Stimulated activated CD4-positive, alpha-beta T cell treated with anti-CD3 and anti-CD28 coated beads, Interleukin-1b, Interleukin-23, amount 100 ng/mL, for 1 hour (primary cell): ENCODE measurements around the gene ADPRHL1.
"Not testable (repeated sequence)": the region's sequence is repeated elsewhere in the genome, so short reads cannot be mapped to it uniquely, and the experiment has no call there.

Experiments used
- DNase-seq, 2 donors: peaks; one replicate each; pipeline ENCODE4 v3.0.0-alpha.2; 2020; ENCODE audit warnings: low read depth in 2 of 2

Gene ADPRHL1

DNA sequence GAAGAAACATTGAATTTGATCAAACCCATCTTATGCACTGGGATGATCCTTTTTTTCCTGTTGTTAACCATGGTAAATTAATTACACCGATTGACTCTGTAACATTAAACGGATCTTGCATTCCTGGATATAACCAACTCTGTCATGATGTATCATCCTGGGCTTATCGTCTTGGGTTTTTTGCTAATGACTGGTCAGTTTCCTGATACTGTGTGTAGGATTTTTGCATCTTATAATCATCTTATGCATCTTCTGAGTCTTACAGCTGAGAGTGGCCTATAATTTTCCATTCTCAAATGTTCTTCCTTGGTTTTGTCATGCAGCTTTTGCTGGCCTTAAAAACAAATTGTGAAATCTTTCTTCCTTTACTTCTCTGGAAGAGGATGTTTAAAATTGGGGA is 24.4 kb upstream of the ADPRHL1 start:
- DNase-seq: no peak

DNA sequence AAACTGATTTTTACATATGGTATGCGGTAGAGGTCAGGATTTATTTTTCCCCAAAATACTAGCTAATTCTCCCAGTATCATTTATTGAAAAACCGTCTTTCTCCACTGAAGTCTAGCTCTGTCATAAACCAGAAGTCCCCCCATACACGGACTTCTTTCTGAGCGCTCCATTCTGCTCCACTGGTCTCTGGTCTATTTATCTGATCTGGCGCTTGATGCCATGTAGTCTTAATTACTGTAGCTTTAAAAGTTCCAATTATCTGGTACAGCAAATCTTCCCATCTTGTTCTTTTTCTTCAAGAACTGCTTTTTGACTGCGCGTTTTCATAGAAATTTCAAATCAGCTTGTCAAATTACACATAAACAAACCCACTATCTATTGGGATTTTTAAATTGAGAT is 23.5 kb upstream of the ADPRHL1 start:
- DNase-seq: no peak

DNA sequence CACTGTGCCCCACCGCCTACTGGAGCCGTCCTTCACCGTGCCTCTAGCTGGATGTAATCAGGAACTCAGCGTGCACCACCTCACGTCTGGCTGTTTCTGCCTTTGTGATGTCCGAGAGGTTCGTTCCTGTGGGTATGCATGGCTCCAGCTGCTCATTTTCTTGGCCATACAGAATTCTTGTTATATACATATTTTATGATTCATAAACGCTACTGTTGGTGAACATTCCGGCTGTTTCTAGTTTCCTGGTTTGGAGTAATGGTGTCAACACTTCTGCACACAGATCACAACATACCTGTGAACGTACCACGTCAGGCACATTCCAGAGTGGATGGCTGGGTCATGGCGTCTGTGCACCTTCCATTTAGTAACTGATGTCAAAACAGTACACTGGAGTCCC is 22.6 kb upstream of the ADPRHL1 start:
- DNase-seq: no peak

DNA sequence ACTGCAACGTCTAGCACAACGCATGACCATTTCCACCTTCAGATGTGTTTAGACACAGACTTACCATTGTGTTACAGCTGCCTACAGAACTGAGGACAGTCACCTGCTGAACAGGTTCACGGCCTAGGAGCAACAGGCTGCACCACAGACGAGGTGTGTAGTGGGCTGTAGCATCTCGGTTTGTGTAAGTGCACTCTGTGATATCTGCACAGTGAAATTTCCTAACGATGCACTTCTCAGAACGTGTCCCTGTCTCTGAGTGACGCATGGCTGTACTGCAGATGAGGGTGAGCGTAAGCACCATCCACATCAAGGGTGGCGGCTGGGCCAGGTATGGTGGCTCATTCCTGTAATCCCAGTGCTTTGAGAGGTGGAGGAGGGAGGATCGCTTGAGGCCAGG is 22.0 kb upstream of the ADPRHL1 start:
- DNase-seq: no peak

DNA sequence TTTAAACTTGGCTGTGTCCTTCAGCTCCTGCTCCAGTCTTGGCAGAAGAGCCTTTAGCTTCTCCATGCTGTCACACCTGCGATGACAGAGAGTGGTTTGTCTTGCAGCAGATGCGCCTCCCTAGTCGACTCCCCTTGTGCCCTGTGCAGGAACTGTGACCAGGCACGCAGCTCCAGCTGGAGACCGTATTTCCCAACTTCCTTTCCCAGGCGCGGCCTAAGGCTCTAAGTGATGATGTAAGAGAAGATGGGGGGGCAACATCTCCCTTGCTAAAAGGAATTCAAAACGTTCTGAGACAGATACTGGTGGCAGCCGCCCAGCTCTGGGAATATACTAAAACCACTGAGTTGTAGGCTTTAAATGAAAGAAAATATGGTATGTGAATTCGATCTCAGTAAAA is 20.9 kb upstream of the ADPRHL1 start:
- DNase-seq: no peak

DNA sequence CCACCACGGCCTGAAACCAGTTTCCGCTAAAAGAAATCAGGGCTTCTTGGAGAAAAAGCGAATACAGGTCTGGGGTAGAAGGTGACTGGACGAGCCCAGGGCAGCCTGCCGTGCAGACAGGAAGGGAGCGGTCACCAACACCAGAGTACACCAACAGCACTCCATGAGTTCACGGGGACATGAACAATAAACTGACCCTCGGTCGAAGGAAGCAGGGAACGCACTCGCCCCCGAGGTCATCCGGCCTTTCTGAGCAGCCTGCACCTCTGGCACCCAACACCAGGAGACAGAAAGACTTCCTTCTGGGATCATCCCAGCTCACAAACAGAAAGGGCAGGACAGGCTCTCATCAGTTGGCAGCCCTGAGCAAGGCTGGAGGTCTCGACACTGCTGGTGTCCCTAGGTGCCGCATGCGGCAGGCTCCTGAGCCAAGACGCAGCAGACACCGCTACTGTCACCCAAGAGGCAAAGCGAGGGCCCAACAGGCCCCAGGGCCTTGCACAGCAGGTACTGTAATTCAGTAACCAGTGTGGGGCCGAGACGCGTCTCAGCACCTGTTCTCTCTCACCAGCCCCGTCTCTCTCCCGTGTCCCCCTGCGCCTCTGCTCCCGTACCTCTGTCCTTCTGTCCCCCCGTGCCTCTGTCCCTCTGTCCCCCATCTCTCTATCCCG is 19.2 kb upstream of the ADPRHL1 start:
- no peak for DNase-seq

DNA sequence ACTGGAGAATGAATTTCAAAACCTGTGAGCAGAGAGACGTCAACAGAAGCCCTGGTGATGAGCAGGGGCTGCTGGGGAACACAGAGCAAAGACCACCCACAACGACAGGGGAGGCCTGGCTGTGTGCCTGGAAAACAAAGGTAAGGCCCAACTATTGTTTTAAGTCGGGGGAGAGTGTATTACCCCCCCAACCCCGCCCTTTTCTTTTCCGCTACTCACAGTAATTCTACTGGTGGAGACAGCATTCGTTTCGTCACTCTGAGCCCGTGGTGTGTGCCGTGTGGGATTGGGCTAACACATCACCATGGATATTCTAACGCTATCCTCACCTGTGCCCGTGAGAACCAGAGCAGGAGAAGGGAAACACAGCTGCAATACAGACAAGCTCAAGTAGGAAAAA is 18.6 kb upstream of the ADPRHL1 start:
- DNase-seq: no peak

DNA sequence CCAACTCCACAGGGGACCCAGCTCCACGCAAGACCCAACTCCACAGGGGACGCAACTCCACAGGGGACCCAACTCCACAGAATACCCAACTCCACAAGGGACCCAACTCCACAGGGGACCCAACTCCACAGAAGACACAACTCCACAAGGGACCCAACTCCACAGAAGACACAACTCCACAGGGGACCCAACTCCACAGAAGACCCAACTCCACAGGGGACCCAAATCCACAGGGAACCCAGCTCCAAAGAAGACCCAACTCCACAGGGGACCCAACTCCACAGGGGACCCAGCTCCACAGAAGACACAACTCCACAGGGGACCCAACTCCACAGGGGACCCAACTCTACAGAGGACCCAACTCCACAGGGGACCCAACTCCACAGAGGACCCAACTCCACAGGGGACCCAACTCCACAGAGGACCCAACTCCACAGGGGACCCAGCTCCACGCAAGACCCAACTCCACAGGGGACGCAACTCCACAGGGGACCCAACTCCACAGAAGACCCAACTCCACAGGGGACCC is 17.4 kb upstream of the ADPRHL1 start:
- not testable (repeated sequence) for DNase-seq

DNA sequence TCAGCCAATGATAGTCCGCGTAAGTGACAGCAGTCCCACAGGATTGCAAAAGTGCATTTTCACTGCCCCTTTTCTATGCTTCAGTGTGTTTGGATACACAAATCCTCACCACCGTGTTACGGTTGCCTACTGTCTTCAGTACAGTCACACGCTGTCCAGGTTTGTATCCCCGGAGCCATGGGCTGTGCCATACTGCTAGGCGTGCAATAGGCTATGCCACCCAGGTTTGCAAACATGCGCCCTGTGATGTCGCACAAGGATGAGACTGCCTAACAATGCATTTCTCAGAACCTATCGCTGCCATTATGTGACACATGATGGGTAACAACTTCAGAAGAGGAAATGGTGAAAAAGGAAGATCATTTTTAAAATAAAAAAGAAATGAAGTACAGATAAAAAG is 16.8 kb upstream of the ADPRHL1 start:
- no peak for DNase-seq

DNA sequence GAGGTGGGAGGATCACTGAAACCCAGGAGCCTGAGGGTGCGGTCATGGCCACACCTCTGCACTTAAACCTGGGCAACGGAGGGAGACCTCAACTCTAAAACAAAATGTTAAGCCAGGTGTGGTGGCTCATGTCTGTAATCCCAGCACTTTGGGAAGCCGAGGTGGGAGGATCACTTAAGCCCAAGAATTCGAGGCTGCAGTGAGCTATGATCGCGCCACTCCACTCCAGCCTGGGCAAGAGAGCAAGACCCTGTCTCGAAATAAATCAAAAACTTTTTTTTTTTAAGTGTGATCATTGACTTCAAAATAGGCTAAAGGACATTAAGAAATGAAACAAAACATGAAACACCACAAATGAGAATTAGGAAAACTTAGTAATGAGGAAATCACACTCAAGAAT is 16.3 kb upstream of the ADPRHL1 start:
- DNase-seq: no peak

DNA sequence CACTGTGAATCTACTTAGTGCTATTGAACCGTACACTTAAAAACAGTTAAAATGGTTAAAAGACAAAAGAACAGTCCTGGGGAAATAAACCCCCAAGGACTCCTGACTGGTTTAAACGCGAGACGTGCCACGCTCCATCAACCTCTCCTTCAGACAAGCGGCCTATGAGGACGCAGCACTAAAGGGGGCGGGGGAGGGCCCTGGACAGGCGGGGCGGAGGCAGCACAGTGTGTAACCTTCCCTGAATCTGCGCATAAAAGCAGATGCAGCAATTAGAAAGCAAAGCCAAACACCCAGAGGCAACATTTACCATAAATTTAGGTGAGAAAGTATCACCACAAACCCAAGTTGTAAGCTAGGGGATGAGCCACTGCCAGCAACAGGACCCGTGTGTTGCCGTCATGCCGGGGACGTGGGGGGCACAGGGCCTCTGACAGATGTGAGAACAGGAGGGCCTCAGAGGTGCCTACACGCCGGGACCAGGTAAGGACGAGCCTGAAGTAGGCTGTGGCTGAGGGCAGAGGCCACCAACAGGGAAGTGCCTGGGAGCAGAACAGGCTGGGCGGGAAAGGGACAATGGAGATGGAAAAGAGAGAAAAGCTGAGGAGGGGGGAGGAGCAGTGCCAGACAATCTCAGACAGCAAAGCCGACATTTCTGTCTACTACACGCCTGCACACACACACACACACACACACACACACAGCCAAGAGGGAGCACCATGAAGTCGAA is 15.3 kb upstream of the ADPRHL1 start:
- DNase-seq: no peak

DNA sequence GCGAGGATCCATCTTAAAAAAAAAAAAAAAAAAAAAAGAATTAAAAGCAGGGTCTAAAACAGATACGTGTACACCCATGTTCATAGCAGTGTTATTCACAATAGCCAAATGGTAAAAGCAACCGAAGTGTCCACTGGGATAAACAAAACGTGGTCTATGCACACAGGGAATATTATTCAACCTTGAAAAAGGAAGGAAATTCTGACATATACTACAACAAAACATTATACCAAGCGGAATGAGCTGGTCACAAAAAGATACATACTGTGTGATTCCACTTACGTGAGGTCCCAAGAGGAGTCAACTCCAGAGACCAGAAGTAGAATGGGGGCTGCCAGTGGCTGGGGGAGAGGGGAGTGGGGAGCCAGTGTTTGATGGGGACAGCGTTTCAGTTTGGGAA is 14.7 kb upstream of the ADPRHL1 start:
- no peak for DNase-seq

DNA sequence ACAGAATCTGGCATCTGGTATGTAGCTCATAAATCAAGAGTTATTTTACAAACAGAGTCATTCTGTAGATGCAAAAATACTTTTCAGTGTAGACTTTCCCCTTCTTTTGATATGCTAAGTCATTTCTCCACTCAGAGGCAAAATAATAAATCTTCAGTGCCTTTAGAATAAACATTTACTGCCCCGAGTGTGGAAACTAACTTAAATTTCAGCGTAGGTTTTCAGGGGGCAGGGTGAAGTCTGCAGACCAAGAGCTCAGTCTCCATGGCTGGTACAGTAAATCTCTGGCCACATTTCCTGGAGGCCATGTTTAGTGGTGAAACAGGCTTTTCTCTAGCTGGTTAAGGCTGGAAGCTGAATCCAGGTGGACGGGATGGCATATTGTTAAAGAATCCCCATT is 13.1 kb upstream of the ADPRHL1 start:
- DNase-seq: no peak

DNA sequence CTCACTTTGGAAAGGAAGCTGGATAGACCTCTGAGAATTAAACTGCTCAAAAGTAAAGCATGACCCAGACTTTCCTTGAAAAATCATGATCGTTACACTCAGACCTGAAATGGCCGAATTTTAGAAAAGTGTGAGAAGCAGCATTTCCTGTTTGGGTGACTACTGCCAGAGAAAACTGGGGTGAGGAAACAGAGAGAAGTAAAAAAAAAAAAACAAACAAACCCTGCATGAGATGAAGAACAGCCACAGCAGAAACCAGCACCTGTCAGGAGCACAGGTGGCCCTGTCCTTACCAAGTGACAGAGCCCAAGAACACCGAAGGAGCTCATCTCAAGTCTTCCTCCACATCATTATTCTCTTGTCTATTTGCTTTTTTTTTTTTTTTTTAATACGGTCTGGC is 12.0 kb upstream of the ADPRHL1 start:
- no peak for DNase-seq

DNA sequence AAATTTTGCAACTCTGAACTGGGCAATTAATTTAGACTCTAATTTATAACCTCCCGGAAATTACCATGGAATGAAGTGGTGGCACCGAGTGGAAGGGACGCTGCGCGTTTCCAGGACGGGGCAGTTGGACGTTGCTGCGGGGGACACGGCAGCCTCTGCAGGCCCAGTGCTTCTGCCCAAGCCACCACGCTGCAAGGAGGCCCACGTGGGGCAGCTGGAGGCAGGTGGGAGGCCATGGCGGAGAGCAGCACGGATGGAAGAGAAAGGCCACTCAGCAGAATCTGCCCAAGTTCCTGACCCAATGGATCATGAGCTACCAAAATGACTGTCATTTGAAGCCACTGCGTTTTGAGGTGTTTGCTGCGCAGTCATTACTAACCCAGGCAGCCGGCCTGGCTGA is 11.2 kb upstream of the ADPRHL1 start:
- no peak for DNase-seq

DNA sequence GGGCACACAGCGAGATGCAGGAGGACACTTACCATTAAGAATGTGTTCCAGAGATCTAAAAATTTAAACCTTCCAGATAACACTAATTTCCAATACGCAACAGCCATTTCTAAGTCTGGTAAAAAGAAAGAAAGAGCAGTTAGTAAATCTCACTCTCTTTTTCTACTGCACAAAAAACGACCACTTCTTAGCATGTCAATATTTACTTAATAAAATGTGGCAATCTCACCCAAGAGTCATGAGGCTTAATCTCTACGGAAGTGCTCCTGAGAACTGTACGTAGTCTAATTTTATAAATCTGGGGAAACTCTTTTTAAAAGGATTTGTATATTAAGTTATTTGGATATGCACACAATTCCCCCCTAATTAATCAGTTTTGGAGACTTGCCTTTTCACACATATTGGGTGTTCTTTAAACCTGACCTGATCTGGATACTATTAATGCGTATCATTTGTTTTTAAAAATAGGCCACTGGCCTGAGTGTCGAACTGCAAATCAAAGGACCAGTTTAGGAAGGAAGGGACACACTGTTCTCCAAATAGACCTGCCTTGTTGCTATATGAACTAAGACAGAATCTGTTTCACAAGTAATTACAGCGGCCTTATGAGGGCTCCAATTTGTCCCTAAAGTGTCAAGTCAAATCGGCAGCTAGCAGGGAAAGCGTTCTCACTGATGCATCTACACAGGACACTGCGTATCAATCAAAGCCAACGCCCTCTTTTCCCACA is 7.9 kb upstream of the ADPRHL1 start:
- no peak for DNase-seq

DNA sequence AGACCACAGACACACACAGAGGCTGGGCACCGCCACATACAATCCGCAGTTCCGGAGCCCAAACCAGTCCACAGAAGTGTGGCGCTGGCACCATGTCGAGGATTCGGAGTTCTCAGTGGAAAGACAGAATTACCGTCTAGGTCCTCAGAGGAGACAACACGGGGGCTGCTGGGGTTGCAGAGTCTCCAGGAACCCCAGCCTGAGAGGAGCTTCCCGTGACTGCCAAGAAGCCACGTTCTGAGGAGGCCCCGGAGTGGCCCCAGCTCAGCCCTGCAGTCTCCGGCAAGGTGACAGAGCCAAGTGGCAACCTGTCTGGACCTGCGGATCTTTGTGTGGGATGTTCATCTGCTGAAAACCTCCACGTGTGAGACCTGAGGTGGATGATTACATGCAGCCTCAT is 7.3 kb upstream of the ADPRHL1 start:
- no peak for DNase-seq

DNA sequence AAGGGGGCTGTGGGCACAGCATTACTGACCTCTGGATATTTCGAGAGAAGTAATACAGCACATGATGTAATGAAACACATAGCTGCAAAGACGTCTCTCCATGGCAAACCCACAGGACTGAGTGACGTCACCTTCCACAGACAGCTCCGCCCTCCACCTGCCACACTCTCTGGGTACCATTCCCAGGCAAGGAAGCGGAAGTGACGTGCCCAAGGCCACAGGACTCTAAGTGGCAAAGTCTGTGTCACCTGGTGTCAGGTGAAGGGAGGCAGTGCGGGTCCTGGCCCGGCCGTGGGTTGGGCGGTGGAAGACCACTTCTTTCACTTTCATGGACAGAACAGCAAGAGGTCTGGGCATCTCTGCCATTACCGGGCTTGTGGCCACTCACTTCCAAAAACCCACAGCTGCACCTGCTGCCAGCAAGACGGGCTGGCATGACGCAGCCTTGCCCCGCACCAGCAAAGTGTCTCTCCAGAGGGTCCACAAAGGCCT is 6.8 kb upstream of the ADPRHL1 start:
- DNase-seq: no peak

DNA sequence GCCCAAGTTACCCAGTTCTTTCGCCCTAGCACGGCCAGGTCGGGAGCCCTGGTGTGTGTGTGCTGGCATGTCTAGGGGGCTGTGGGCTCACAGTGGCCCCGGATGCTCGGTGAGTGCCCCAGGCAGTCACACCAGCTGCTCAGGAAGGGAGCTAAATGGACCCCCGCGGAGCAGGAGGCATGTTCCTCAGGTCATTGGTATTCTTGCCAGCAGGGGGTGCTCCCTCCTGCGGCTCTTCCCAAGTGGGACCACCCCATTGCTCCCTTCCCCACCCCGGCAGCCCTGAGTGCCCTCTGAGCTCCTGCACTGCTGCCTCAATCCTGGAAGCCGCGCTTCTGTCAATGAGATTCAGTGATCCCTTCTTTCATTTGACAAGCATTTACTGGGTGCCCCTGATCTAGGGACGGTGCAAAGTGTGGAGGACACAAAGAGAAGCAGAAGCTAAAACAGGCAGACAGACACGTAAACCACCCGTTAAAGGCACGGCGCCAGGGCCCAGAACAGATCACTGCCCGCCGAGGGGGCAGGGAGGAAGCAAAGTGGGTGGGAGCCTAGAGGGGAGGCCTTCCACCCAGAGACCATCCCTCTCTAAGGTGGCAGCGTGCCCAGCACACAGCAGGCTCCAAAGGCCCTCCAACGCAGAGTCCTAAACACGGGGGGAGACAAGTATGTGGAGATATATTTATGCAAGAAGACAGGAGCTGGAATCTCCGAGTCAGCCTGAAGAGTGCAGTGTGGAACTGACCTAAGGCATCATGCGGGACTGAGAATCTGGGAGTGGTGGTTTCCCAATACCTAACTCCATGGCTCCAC is 5.2 kb upstream of the ADPRHL1 start:
- no peak for DNase-seq

DNA sequence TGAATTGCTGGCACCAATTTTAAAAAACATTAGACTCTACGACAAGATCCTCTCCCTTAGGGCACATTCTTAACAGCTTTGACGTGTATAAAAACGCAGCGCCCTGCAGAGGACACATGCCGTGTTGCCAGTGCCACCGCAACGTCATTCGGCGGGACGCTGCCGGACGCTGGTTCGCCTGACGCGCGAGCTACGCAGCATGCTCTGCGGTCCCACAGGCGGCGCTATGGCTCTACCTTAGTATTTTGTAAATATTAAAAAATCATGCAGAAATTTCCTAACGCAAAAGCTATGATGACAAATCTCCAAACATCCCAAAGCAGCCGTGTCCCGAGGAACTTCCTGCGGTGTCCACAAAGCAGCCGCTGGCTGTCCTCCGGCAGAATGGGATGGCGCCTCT is 4.2 kb upstream of the ADPRHL1 start:
- DNase-seq: no peak

DNA sequence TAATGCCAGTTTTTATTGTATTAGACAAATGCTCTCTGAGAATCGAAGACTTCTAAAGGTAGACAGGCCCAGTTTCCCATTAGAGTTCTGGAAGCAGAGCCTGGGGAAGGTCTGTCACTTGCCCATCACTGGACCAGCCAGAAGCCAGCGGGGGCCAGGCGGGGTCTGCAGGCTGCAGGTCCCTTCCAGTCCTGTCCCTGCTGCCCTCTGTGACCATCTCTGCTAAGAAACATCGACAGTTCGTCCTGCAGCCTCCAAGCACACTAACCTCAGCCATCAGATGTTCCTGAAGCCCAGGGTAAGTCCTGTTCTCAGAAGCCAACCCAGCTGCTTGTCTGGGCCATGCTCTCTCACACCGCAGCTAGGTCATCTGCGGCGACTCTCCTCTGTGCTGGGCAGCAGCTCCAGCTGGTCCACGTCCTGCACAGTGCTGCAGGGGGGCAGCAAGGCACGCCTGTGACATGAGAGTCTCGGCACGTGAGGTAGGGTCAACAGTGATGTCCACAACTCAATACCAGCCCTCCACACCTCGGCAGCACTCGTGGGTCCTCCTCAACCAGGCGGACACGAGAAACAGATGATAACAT is 2.9 kb upstream of the ADPRHL1 start:
- DNase-seq: no peak
